Measurements from ENCODE around the gene TARS3. TPM values are rescaled to one million over a fixed set of nuclear protein-coding genes. Genes with fewer than 3 reads are reported as not detected.

TARS3 gene
- total RNA-seq, 6 experiments from 2014 or later = 4.5 to 9.4 (median 5.3) TPM

GRCh38 chr15:101710806-101711205 is 13.5 kb downstream of the TARS3 start:
- Histone ChIP-seq H3K4me3 (no peak overlapping the region), H3K27me3 (no peaks in the 10 kb centered on the region), H3K36me3 (peaks cover 0 to 51% (median 4%) of the 10 kb centered on the region in 4 donors), H3K27ac (no peak overlapping the region), H3K4me1 (no peaks in the 10 kb centered on the region), H3K9me3 (no peaks in the 10 kb centered on the region)
- intact Hi-C loops (cut with DNase I) = no loop called here
- 76% methylated on average over 6 of the region's 6 CpGs for WGBS (ENCODE audit: insufficient coverage, low coverage, low lambda C conversion rate, missing lambda C conversion rate)
- no peak for TF ChIP-seq POLR2A (IDR thresholded peaks at IDR 0.05)
- TF ChIP-seq CTCF (IDR thresholded peaks at IDR 0.05) = no peak
- ATAC-seq (no peak), DNase-seq (no peak)

- TF ChIP-seq POLR2A (IDR thresholded peaks at IDR 0.05) (no peak), CTCF (IDR thresholded peaks at IDR 0.05) (no peak)
- ATAC-seq (no peak), DNase-seq (no peak)
- Histone ChIP-seq H3K4me1 (no peaks in the 10 kb centered on the region), H3K4me3 (no peak overlapping the region), H3K27ac (no peak overlapping the region), H3K9me3 (no peaks in the 10 kb centered on the region), H3K27me3 (no peaks in the 10 kb centered on the region), H3K36me3 (peaks cover 0 to 49% (median 4%) of the 10 kb centered on the region in 4 donors)
- intact Hi-C loops (cut with DNase I) = no loop called here
- WGBS (ENCODE audit: insufficient coverage, low coverage, low lambda C conversion rate, missing lambda C conversion rate) = 94% methylated on average over 5 of the region's 5 CpGs
Observed at GRCh38 chr15:101709466-101709865, 14.8 kb downstream of the TARS3 start.

GRCh38 chr15:101707983-101708382 is 16.3 kb downstream of the TARS3 start:
- no peak overlapping the region for H3K4me3 ChIP-seq
- H3K9me3 ChIP-seq = no peaks in the 10 kb centered on the region
- no peak for TF ChIP-seq POLR2A (IDR thresholded peaks at IDR 0.05)
- no peak for TF ChIP-seq CTCF (IDR thresholded peaks at IDR 0.05)
- 86% methylated on average over 4 of the region's 4 CpGs for WGBS (ENCODE audit: insufficient coverage, low coverage, low lambda C conversion rate, missing lambda C conversion rate)
- no peaks in the 10 kb centered on the region for H3K4me1 ChIP-seq
- no peak overlapping the region for H3K27ac ChIP-seq
- intact Hi-C loops (cut with DNase I) = no loop called here
- H3K36me3 ChIP-seq = peaks cover 0 to 37% (median 4%) of the 10 kb centered on the region in 4 donors
- no peaks in the 10 kb centered on the region for H3K27me3 ChIP-seq
- DNase-seq (no peak), ATAC-seq (no peak)

- DNase-seq = no peak
- no peak overlapping the region for H3K27ac ChIP-seq
- intact Hi-C loops (cut with DNase I) = no loop called here
- TF ChIP-seq CTCF (IDR thresholded peaks at IDR 0.05) (no peak), POLR2A (IDR thresholded peaks at IDR 0.05) (no peak)
- H3K4me3 ChIP-seq = no peak overlapping the region
- no peaks in the 10 kb centered on the region for H3K27me3 ChIP-seq
- no peaks in the 10 kb centered on the region for H3K9me3 ChIP-seq
- H3K4me1 ChIP-seq = no peaks in the 10 kb centered on the region
- no peak for ATAC-seq
- 71% methylated on average over 4 of the region's 4 CpGs for WGBS (ENCODE audit: insufficient coverage, low coverage, low lambda C conversion rate, missing lambda C conversion rate)
- peaks cover 0 to 56% (median 24%) of the 10 kb centered on the region in 4 donors for H3K36me3 ChIP-seq
Observed at GRCh38 chr15:101702077-101702476, 22.2 kb downstream of the TARS3 start.

GRCh38 chr15:101698314-101698713 is 26.0 kb downstream of the TARS3 start:
- Histone ChIP-seq H3K27me3 (no peaks in the 10 kb centered on the region), H3K9me3 (no peaks in the 10 kb centered on the region), H3K27ac (no peak overlapping the region), H3K4me1 (no peaks in the 10 kb centered on the region), H3K4me3 (no peak overlapping the region), H3K36me3 (peaks cover 0 to 63% (median 26%) of the 10 kb centered on the region in 4 donors)
- ATAC-seq (no peak), DNase-seq (no peak)
- intact Hi-C loops (cut with DNase I) = no loop called here
- no peak for TF ChIP-seq CTCF (IDR thresholded peaks at IDR 0.05)
- TF ChIP-seq POLR2A (IDR thresholded peaks at IDR 0.05) = no peak
- 76% methylated on average over 2 of the region's 2 CpGs for WGBS (ENCODE audit: insufficient coverage, low coverage, low lambda C conversion rate, missing lambda C conversion rate)

All from right lobe of liver (tissue), 6 donors.